Measurements from ENCODE around the gene ATAD3B. TPM values are rescaled to one million over a fixed set of nuclear protein-coding genes. Genes with fewer than 3 reads are reported as not detected.

The ATAD3B gene
- total and polyA plus RNA-seq, 2 of the 13 experiments (the other 11 are each of a cell fraction or from before 2014, with no cell fraction given) = 9.6 to 31.1 TPM

DNA sequence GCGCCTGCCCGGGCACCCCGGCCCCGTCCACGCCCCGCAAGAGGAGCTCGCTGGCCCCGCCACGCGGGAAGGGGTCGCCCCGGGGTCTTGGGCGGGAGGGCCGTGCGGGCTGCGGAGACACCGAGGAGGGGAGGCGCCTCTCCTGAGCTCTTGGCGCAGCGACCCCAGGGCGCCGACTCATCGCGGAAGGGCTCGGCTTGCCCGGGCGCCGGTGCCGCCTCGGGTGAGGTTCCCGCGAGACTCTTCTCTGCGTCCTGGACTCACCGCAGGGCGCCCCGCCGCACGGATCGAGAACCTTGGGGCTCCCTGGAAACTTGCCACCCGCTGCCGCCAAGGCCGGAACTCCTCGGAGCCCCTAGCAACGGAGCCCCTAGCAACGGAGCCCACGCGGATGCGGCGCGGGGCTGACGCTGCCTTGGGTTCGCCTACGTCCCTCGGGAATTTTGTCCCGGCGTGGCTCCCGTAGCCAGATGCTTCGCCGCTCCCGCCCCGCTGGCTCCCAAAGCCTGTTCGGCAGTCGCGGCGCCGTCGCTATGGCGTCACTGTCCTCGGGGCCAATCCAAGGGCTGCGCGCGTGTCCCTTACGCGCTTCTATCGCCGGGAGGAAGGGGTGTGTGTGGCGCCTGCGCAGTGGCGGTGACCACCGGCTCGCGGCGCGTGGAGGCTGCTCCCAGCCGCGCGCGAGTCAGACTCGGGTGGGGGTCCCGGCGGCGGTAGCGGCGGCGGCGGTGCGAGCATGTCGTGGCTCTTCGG lies 40.1 kb downstream of the ATAD3B start, which contains the start of gene ATAD3A (continued):
- TF ChIP-seq, protein P1, sequence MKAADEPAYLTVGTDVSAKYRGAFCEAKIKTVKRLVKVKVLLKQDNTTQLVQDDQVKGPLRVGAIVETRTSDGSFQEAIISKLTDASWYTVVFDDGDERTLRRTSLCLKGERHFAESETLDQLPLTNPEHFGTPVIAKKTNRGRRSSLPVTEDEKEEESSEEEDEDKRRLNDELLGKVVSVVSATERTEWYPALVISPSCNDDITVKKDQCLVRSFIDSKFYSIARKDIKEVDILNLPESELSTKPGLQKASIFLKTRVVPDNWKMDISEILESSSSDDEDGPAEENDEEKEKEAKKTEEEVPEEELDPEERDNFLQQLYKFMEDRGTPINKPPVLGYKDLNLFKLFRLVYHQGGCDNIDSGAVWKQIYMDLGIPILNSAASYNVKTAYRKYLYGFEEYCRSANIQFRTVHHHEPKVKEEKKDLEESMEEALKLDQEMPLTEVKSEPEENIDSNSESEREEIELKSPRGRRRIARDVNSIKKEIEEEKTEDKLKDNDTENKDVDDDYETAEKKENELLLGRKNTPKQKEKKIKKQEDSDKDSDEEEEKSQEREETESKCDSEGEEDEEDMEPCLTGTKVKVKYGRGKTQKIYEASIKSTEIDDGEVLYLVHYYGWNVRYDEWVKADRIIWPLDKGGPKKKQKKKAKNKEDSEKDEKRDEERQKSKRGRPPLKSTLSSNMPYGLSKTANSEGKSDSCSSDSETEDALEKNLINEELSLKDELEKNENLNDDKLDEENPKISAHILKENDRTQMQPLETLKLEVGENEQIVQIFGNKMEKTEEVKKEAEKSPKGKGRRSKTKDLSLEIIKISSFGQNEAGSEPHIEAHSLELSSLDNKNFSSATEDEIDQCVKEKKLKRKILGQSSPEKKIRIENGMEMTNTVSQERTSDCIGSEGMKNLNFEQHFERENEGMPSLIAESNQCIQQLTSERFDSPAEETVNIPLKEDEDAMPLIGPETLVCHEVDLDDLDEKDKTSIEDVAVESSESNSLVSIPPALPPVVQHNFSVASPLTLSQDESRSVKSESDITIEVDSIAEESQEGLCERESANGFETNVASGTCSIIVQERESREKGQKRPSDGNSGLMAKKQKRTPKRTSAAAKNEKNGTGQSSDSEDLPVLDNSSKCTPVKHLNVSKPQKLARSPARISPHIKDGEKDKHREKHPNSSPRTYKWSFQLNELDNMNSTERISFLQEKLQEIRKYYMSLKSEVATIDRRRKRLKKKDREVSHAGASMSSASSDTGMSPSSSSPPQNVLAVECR (CRISPR knock-in tag; IDR thresholded peaks at IDR 0.05; ENCODE audit: borderline replicate concordance) = peak; percentile 99
- TF ChIP-seq, protein P2, sequence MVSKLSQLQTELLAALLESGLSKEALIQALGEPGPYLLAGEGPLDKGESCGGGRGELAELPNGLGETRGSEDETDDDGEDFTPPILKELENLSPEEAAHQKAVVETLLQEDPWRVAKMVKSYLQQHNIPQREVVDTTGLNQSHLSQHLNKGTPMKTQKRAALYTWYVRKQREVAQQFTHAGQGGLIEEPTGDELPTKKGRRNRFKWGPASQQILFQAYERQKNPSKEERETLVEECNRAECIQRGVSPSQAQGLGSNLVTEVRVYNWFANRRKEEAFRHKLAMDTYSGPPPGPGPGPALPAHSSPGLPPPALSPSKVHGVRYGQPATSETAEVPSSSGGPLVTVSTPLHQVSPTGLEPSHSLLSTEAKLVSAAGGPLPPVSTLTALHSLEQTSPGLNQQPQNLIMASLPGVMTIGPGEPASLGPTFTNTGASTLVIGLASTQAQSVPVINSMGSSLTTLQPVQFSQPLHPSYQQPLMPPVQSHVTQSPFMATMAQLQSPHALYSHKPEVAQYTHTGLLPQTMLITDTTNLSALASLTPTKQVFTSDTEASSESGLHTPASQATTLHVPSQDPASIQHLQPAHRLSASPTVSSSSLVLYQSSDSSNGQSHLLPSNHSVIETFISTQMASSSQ (IDR thresholded peaks at IDR 0.05; ENCODE audit: low read depth) = no peak
- TF ChIP-seq, protein P2 (CRISPR knock-in tag; IDR thresholded peaks at IDR 0.05; ENCODE audit: borderline replicate concordance) = peak; percentile 68; the same call in 1 of the 2 replicates
- TF ChIP-seq BORCS8-MEF2B (CRISPR knock-in tag; IDR thresholded peaks at IDR 0.05) (peak; percentile 41; the same call in 1 of the 2 replicates), TBX2 (CRISPR knock-in tag; IDR thresholded peaks at IDR 0.05; ENCODE audit: borderline replicate concordance) (peak; percentile 70), ZFAT (CRISPR knock-in tag; conservative IDR thresholded peaks at IDR 0.05) (no peak), FOXK2 (IDR thresholded peaks at IDR 0.05) (no peak), HOXA5 (CRISPR knock-in tag; IDR thresholded peaks at IDR 0.05) (peak; percentile 89; the same call in 1 of the 2 replicates)
- TF ChIP-seq, protein P3, sequence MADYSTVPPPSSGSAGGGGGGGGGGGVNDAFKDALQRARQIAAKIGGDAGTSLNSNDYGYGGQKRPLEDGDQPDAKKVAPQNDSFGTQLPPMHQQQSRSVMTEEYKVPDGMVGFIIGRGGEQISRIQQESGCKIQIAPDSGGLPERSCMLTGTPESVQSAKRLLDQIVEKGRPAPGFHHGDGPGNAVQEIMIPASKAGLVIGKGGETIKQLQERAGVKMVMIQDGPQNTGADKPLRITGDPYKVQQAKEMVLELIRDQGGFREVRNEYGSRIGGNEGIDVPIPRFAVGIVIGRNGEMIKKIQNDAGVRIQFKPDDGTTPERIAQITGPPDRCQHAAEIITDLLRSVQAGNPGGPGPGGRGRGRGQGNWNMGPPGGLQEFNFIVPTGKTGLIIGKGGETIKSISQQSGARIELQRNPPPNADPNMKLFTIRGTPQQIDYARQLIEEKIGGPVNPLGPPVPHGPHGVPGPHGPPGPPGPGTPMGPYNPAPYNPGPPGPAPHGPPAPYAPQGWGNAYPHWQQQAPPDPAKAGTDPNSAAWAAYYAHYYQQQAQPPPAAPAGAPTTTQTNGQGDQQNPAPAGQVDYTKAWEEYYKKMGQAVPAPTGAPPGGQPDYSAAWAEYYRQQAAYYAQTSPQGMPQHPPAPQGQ (CRISPR knock-in tag; IDR thresholded peaks at IDR 0.05; ENCODE audit: borderline replicate concordance) = no peak
- TF ChIP-seq, protein P4, sequence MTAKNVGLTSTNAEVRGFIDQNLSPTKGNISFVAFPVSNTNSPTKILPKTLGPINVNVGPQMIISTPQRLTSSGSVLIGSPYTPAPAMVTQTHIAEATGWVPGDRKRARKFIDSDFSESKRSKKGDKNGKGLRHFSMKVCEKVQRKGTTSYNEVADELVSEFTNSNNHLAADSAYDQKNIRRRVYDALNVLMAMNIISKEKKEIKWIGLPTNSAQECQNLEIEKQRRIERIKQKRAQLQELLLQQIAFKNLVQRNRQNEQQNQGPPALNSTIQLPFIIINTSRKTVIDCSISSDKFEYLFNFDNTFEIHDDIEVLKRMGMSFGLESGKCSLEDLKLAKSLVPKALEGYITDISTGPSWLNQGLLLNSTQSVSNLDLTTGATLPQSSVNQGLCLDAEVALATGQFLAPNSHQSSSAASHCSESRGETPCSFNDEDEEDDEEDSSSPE (CRISPR knock-in tag; IDR thresholded peaks at IDR 0.05) = peak; percentile 96
